ENCODE data around the gene DLG1. TPM values are rescaled to one million over a fixed set of nuclear protein-coding genes. Genes with fewer than 3 reads are reported as not detected.

DLG1 gene
- total RNA-seq, 1 experiment from 2014 or later, result 121 TPM

- H3K27ac Mint-ChIP-seq (ENCODE audit: low read depth, unreplicated experiment), result peak overlapping the region; percentile 36
- DNase-seq (ENCODE audit: unreplicated experiment), result no peak
- no peak for TF ChIP-seq CTCF (IDR thresholded peaks at IDR 0.05; ENCODE audit: unreplicated experiment)
- H3K9me3 Mint-ChIP-seq (ENCODE audit: unreplicated experiment), result no peaks in the 10 kb centered on the region
- intact Hi-C loops (cut with micrococcal nuclease), result no loop called here
- ChIA-PET POLR2A (interaction anchor here (0.6 to 3.4 kb wide), 9 partner anchors 9 to 243 kb away, joined by 3 to 34 read pairs (median 8); partner anchors contain the start of gene DLG1), CTCF (interaction anchor here (0.6 to 4.1 kb wide), 22 partner anchors 8 to 455 kb away, joined by 3 to 113 read pairs (median 6); no protein-coding TSS in a partner anchor)
- H3K4me3 Mint-ChIP-seq (ENCODE audit: unreplicated experiment), result no peak overlapping the region
- H3K4me1 Mint-ChIP-seq (ENCODE audit: insufficient read depth, unreplicated experiment), result peaks cover 15% of the 10 kb centered on the region
- H3K36me3 Mint-ChIP-seq (ENCODE audit: insufficient read depth, unreplicated experiment), result peaks cover 25% of the 10 kb centered on the region
- BruUV-seq (replicated peaks), result no TSS peak
- no peaks in the 10 kb centered on the region for H3K27me3 Mint-ChIP-seq (ENCODE audit: insufficient read depth, unreplicated experiment)
These were observed 40.1 kb downstream of the DLG1 start for GRCh38 chr3:197258168-197258755.

GRCh38 chr3:197257711-197258110 lies 40.7 kb downstream of the DLG1 start:
- H3K4me1 Mint-ChIP-seq (ENCODE audit: insufficient read depth, unreplicated experiment), result peaks cover 15% of the 10 kb centered on the region
- BruUV-seq (replicated peaks), result no TSS peak
- H3K4me3 Mint-ChIP-seq (ENCODE audit: unreplicated experiment), result no peak overlapping the region
- DNase-seq (ENCODE audit: unreplicated experiment), result no peak
- ChIA-PET POLR2A (interaction anchor here (0.6 to 3.4 kb wide), 12 partner anchors 12 to 247 kb away, joined by 3 to 34 read pairs (median 5); partner anchors contain the start of gene DLG1), CTCF (interaction anchor here (0.6 to 4.1 kb wide), 31 partner anchors 9 to 265 kb away, joined by 3 to 113 read pairs (median 5); no protein-coding TSS in a partner anchor)
- H3K36me3 Mint-ChIP-seq (ENCODE audit: insufficient read depth, unreplicated experiment), result peaks cover 19% of the 10 kb centered on the region
- no peak for TF ChIP-seq CTCF (IDR thresholded peaks at IDR 0.05; ENCODE audit: unreplicated experiment)
- intact Hi-C loops (cut with micrococcal nuclease), result loop anchor here (1.0 kb wide), 3 partner anchors 197 to 245 kb away; no protein-coding TSS in a partner anchor
- H3K9me3 Mint-ChIP-seq (ENCODE audit: unreplicated experiment), result no peaks in the 10 kb centered on the region
- H3K27me3 Mint-ChIP-seq (ENCODE audit: insufficient read depth, unreplicated experiment), result no peaks in the 10 kb centered on the region
- no peak overlapping the region for H3K27ac Mint-ChIP-seq (ENCODE audit: low read depth, unreplicated experiment)

- H3K4me1 Mint-ChIP-seq (ENCODE audit: insufficient read depth, unreplicated experiment), result peaks cover 15% of the 10 kb centered on the region
- peak; percentile 58 for TF ChIP-seq CTCF (IDR thresholded peaks at IDR 0.05; ENCODE audit: unreplicated experiment)
- H3K36me3 Mint-ChIP-seq (ENCODE audit: insufficient read depth, unreplicated experiment), result peaks cover 13% of the 10 kb centered on the region
- POLR2A ChIA-PET, result interaction anchor here (0.8 to 3.4 kb wide), 21 partner anchors 10 to 277 kb away, joined by 3 to 34 read pairs (median 4); partner anchors contain the start of gene DLG1
- H3K27ac Mint-ChIP-seq (ENCODE audit: low read depth, unreplicated experiment), result no peak overlapping the region
- intact Hi-C loops (cut with micrococcal nuclease), result loop anchor here (1.0 kb wide), 3 partner anchors 197 to 245 kb away; no protein-coding TSS in a partner anchor
- CTCF ChIA-PET, result interaction anchor here (0.5 to 4.1 kb wide), 41 partner anchors 8 to 298 kb away, joined by 3 to 113 read pairs (median 4); no protein-coding TSS in a partner anchor
- peak; percentile 59 for DNase-seq (ENCODE audit: unreplicated experiment)
- no peaks in the 10 kb centered on the region for H3K9me3 Mint-ChIP-seq (ENCODE audit: unreplicated experiment)
- BruUV-seq (replicated peaks), result no TSS peak
- H3K4me3 Mint-ChIP-seq (ENCODE audit: unreplicated experiment), result no peak overlapping the region
- H3K27me3 Mint-ChIP-seq (ENCODE audit: insufficient read depth, unreplicated experiment), result no peaks in the 10 kb centered on the region
These were observed 41.5 kb downstream of the DLG1 start for GRCh38 chr3:197256836-197257444.

- H3K4me3 Mint-ChIP-seq (ENCODE audit: unreplicated experiment), result no peak overlapping the region
- no peaks in the 10 kb centered on the region for H3K9me3 Mint-ChIP-seq (ENCODE audit: unreplicated experiment)
- H3K4me1 Mint-ChIP-seq (ENCODE audit: insufficient read depth, unreplicated experiment), result peaks cover 15% of the 10 kb centered on the region
- no TSS peak for BruUV-seq (replicated peaks)
- no peak overlapping the region for H3K27ac Mint-ChIP-seq (ENCODE audit: low read depth, unreplicated experiment)
- POLR2A ChIA-PET, result interaction anchor here (0.9 to 3.4 kb wide), 16 partner anchors 10 to 278 kb away, joined by 3 to 34 read pairs (median 4); no protein-coding TSS in a partner anchor
- no peak for TF ChIP-seq CTCF (IDR thresholded peaks at IDR 0.05; ENCODE audit: unreplicated experiment)
- intact Hi-C loops (cut with micrococcal nuclease), result no loop called here
- no peaks in the 10 kb centered on the region for H3K27me3 Mint-ChIP-seq (ENCODE audit: insufficient read depth, unreplicated experiment)
- DNase-seq (ENCODE audit: unreplicated experiment), result no peak
- CTCF ChIA-PET, result interaction anchor here (0.5 to 4.1 kb wide), 30 partner anchors 10 to 269 kb away, joined by 3 to 113 read pairs (median 5); no protein-coding TSS in a partner anchor
- peaks cover 16% of the 10 kb centered on the region for H3K36me3 Mint-ChIP-seq (ENCODE audit: insufficient read depth, unreplicated experiment)
These were observed 42.3 kb downstream of the DLG1 start for GRCh38 chr3:197256104-197256503.
